BJ (cell line): ENCODE data around the gene MBD5. TPM values are rescaled to one million over a fixed set of nuclear protein-coding genes. Genes with fewer than 3 reads are reported as not detected.

Source experiments
- CTCF ChIA-PET: fragments of 350-600 bp; formaldehyde crosslinking; extraction: SDS; loops from one replicate; lab custom pipeline; 2021; ENCODE audit warnings: antibody characterized with exemption, inconsistent platforms; lab: Yijun Ruan, JAX
- POLR2A ChIA-PET: fragments of 300-600 bp; sonication (Branson Sonifier 250); formaldehyde crosslinking; extraction: SDS; loops from one replicate; lab custom pipeline; 2021; ENCODE audit warnings: antibody characterized with exemption; lab: Charles Lee
- DNase-seq: peaks from one replicate; pipeline ENCODE4 v3.0.0-alpha.2; 2011; ENCODE audit warnings: low read depth
- H3K27me3 ChIP-seq: 2 replicates; pipeline ENCODE4 v1.6.0; 2011; ENCODE audit warnings: low read length; ENCODE audit not compliant: control insufficient read depth, insufficient read depth
- H3K36me3 ChIP-seq: 2 replicates; pipeline ENCODE4 v1.5.1; 2011; ENCODE audit warnings: low read length; ENCODE audit not compliant: control insufficient read depth, insufficient read depth
- H3K4me3 ChIP-seq: 2 replicates; pipeline ENCODE4 v1.5.1; 2011; ENCODE audit warnings: low read depth, mild to moderate bottlenecking, control low read depth, low read length
- polyA plus RNA-seq: library from polyadenylated mRNA; depleted of rRNA; stranded (reverse); fragments of >200 nt; gene quantifications from 2 replicates; pipeline ENCODE4 v1.2.3, GENCODE V29; 2011
- TF ChIP-seq, protein P1 (sequence below): IDR thresholded peaks from 2 replicates; pipeline ENCODE4 v1.5.1; 2011; ENCODE audit warnings: low read depth, mild to moderate bottlenecking, control low read depth, inconsistent platforms, low read length, moderate library complexity; ENCODE audit not compliant: insufficient read depth

Gene MBD5
- polyA plus RNA-seq, 1 experiment = 20.4 TPM

DNA sequence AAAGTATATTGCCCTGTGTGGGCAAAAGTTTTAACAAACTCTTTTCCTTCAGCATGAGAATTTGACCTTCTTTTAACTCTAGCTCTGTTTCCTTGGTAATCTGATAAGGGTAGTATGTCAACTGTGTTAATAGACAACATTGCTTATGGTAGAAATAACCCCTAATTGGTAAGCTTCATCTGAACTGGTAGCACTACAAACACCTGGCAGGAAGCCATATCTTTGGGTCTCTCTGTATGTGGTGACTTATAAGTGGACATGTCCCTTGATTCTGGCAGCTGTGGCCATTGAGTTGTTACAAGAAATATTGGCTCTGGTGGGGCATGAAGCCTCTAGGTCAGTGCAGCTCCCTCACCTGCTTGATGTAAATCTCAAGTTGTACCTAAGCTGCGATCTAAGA is 46.9 kb downstream of the MBD5 start:
- ChIA-PET POLR2A (no interaction called here), CTCF (no interaction called here)
- TF ChIP-seq, protein P1, sequence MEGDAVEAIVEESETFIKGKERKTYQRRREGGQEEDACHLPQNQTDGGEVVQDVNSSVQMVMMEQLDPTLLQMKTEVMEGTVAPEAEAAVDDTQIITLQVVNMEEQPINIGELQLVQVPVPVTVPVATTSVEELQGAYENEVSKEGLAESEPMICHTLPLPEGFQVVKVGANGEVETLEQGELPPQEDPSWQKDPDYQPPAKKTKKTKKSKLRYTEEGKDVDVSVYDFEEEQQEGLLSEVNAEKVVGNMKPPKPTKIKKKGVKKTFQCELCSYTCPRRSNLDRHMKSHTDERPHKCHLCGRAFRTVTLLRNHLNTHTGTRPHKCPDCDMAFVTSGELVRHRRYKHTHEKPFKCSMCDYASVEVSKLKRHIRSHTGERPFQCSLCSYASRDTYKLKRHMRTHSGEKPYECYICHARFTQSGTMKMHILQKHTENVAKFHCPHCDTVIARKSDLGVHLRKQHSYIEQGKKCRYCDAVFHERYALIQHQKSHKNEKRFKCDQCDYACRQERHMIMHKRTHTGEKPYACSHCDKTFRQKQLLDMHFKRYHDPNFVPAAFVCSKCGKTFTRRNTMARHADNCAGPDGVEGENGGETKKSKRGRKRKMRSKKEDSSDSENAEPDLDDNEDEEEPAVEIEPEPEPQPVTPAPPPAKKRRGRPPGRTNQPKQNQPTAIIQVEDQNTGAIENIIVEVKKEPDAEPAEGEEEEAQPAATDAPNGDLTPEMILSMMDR = no peak
- no peak overlapping the region for H3K4me3 ChIP-seq
- H3K27me3 ChIP-seq = no peaks in the 10 kb centered on the region
- DNase-seq = no peak
- H3K36me3 ChIP-seq = no peaks in the 10 kb centered on the region

DNA sequence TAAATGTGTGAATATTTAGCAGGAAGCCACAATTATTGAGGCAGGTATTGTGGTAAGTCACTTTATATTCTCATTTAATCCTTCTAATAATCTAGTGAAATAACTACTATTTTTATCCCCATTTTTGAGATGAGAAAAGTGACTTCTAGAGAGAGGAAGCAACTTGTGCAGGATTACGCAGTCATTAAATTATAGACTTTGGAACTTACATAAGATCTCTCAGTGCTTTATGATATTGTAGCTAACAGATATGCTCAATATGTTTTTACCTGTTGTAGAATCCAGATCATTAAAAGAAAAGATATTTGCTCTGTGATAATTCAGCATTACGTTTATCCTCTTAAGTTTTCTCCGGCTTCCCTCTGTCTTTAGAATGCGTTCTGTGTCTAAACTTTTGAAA is 50.5 kb downstream of the MBD5 start:
- POLR2A ChIA-PET = no interaction called here
- Histone ChIP-seq H3K36me3 (no peaks in the 10 kb centered on the region), H3K4me3 (no peak overlapping the region), H3K27me3 (no peaks in the 10 kb centered on the region)
- TF ChIP-seq, protein P1 = no peak
- no peak for DNase-seq
- CTCF ChIA-PET = no interaction called here

DNA sequence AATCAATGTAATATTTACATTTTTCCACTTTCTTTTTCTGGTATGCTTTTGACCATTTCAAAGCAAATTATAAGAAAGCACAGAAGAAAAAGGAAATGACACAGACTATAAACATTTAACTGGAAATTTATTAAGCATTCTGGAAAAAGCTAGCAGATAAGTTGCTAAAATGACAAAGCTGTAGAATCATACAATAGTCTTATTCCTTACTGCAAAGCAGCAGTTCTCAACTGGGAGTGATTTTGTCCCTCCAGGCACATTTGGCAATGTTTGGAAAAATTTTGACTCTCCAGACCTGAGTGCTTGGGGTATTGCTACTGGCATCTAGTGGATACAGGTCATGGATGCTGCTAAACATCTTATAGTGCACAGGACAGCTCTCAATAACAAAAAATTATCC is 75.1 kb downstream of the MBD5 start:
- Histone ChIP-seq H3K27me3 (no peaks in the 10 kb centered on the region), H3K4me3 (no peak overlapping the region), H3K36me3 (no peaks in the 10 kb centered on the region)
- DNase-seq = no peak
- TF ChIP-seq, protein P1 = no peak
- ChIA-PET POLR2A (no interaction called here), CTCF (no interaction called here)

DNA sequence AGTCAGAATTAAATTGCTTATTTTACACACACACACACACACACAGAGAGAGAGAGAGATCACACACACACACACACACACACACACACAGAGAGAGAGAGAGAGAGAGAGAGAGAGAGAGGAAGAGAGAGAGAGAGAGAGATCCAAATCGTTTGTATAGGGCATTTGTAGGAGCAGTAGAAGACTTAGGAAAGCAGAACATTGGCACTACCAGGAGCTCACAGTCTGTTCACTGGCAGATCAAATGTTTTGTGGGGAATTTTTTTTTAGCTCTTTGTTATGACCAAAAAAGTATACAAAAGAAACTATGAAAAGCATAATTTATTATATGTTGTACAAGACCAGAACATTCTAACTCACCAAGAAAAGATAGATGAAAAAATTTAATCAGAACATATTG is 81.8 kb downstream of the MBD5 start:
- TF ChIP-seq, protein P1 = no peak
- no peak for DNase-seq
- CTCF ChIA-PET = interaction anchor here (0.6 kb wide), 1 partner anchor 373 kb away, joined by 4 read pairs; no protein-coding TSS in a partner anchor
- H3K36me3 ChIP-seq = no peaks in the 10 kb centered on the region
- no peaks in the 10 kb centered on the region for H3K27me3 ChIP-seq
- POLR2A ChIA-PET = no interaction called here
- no peak overlapping the region for H3K4me3 ChIP-seq

DNA sequence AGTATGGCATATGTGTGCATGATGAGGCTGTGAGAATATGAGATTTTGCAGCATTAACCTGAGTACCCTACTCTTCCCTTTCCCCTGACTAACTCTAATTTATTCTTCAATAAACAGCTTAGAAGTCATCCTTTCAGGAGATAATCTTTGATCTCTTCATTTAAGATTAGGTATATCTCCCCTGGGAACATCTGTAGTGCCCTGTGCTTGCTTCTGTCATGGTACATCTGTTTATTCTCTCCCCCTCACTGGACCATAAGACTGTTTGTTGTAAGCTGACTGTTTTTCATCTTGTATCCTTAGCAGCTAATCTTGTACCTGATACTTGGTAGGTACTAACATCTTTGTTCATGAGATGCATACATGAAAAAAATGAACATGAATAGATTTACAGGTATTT is 83.1 kb downstream of the MBD5 start:
- no peak for DNase-seq
- ChIA-PET CTCF (no interaction called here), POLR2A (no interaction called here)
- H3K27me3 ChIP-seq = no peaks in the 10 kb centered on the region
- TF ChIP-seq, protein P1 = no peak
- H3K4me3 ChIP-seq = no peak overlapping the region
- no peaks in the 10 kb centered on the region for H3K36me3 ChIP-seq
